Measurements from ENCODE around the gene PSD.

DNA sequence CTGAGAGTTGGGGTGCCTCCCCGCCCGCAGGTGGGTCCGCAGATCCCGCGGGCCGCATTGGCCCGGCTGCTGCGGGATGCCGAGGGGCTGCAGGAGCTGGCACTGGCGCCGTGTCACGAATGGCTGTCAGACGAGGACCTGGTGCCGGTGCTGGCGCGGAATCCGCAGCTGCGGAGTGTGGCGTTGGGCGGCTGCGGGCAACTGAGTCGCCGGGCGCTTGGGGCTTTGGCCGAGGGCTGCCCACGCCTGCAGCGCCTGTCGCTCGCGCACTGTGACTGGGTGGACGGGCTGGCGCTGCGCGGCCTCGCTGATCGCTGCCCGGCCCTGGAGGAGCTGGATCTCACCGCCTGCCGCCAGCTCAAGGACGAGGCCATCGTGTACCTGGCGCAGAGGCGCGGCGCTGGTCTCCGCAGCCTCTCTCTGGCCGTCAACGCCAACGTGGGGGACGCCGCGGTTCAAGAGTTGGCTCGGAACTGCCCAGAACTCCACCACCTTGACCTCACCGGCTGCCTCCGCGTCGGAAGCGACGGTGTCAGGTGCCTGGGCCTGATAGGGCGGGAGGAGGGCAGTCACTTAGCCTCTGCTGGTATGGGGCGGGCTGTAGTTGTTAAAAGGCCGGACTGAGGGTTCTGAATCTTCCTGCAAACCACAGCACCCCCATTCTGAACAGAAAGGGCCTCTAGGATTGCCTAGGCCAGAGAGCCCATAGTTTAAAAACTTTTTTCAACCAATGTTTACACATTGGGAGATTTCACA lies 3.4 kb upstream of the PSD start:
- no peak for TF ChIP-seq CTCF (conservative IDR thresholded peaks at IDR 0.05)
- no peak for TF ChIP-seq EZH2 (IDR thresholded peaks at IDR 0.05; ENCODE audit: low read depth)

Data from PC-9 (cell line).